Measurements from ENCODE around the gene EIF3CL.
"Not testable (repeated sequence)": the region's sequence is repeated elsewhere in the genome, so short reads cannot be mapped to it uniquely, and the experiment has no call there.

DNA sequence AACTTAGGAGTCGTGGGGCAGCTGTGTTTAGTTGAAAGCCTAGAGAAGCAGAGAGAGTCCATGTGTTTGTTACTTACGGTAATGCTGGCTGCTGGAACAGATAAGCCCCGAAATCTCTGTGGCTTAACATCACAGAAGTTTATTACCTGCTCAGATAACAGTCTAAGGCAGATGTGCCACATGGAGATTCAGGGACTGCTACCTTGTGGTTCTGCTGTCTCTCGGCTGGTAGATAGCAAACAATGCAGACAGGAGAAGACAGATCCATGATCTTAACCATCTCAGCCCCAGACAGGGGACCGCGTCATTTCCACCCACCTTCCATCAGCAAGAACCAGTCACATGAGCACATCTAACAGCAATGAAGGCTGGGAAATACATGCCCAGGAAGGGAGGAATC is 71.0 kb downstream of the EIF3CL start:
- TF ChIP-seq, protein P1, sequence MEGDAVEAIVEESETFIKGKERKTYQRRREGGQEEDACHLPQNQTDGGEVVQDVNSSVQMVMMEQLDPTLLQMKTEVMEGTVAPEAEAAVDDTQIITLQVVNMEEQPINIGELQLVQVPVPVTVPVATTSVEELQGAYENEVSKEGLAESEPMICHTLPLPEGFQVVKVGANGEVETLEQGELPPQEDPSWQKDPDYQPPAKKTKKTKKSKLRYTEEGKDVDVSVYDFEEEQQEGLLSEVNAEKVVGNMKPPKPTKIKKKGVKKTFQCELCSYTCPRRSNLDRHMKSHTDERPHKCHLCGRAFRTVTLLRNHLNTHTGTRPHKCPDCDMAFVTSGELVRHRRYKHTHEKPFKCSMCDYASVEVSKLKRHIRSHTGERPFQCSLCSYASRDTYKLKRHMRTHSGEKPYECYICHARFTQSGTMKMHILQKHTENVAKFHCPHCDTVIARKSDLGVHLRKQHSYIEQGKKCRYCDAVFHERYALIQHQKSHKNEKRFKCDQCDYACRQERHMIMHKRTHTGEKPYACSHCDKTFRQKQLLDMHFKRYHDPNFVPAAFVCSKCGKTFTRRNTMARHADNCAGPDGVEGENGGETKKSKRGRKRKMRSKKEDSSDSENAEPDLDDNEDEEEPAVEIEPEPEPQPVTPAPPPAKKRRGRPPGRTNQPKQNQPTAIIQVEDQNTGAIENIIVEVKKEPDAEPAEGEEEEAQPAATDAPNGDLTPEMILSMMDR (IDR thresholded peaks at IDR 0.05; ENCODE audit: low read depth, low read length), result not testable (repeated sequence)
- TF ChIP-seq EZH2phosphoT487 (IDR thresholded peaks at IDR 0.05; ENCODE audit: low read depth), result not testable (repeated sequence)

All from OCI-LY3 (cell line).